HCT116 (cell line): Measurements from ENCODE around the gene CACNA2D3. TPM values are rescaled to one million over a fixed set of nuclear protein-coding genes. Genes with fewer than 3 reads are reported as not detected.

ENCODE experiments used
- ATAC-seq: fragments of 200-7000 bp; cut with Tn5 transposase; 2 replicates; pipeline ENCODE4 v1.9.1; 2020; ENCODE audit warnings: mild to moderate bottlenecking, moderate library complexity
- BruUV-seq: library from RNA; stranded (reverse); fragments of 400-500 nt; replicated peaks from 2 replicates; lab custom pipeline; 2021; lab: Mats Ljungman, UMichigan
- CTCF ChIA-PET: fragments of 300-600 bp; sonication (Branson Sonifier 250); formaldehyde crosslinking; loops from one replicate; lab custom pipeline; 2021; ENCODE audit warnings: antibody characterized with exemption; lab: Charles Lee
- POLR2A ChIA-PET: fragments of 300-600, 350-600 bp; sonication (Branson Sonifier 250); formaldehyde crosslinking; loops from one replicate; lab custom pipeline; 2021; ENCODE audit warnings: antibody characterized with exemption; lab: Charles Lee
- RAD21 ChIA-PET, 2 experiments: fragments of 300-600 bp; sonication (Branson Sonifier 250); formaldehyde crosslinking; loops; one replicate each; lab custom pipeline; 2023; ENCODE audit warnings: low total read pairs in 2 of 2; ENCODE audit not compliant: uncharacterized antibody in 2 of 2, unreplicated experiment in 2 of 2, low non-redundant PET in 1 of 2; lab: Charles Lee
- DNase-seq: peaks from one replicate; pipeline ENCODE4 v3.0.0-alpha.2; 2010; ENCODE audit warnings: low read depth, low spot score
- H2AFZ ChIP-seq: fragments of 200-600 bp; shearing (Covaris generic), sonication (generic); 2 replicates; pipeline ENCODE4 v1.6.1; 2017; ENCODE audit warnings: low read depth, mixed run types, mixed read lengths, antibody characterized with exemption, low read length; ENCODE audit not compliant: poor library complexity, severe bottlenecking
- H3K27ac ChIP-seq: 2 replicates; pipeline ENCODE4 v1.5.1; 2012; ENCODE audit warnings: low read depth, low read length
- H3K27me3 ChIP-seq: fragments of 200-600 bp; sonication (generic); 2 replicates; pipeline ENCODE4 v1.6.1; 2016; ENCODE audit warnings: mixed run types, low read length, mixed read lengths; ENCODE audit not compliant: insufficient read depth
- H3K36me3 ChIP-seq, 2 experiments: fragments of 200-500 bp in 1 of 2; fragments of 200-600 bp in 1 of 2; sonication (Bioruptor generic) in 1 of 2; sonication (generic) in 1 of 2; 2 replicates each; pipeline versions ENCODE4 v1.5.1 to v1.6.1; 2014 to 2016; ENCODE audit warnings: low read length in 2 of 2, inconsistent platforms in 1 of 2, mixed read lengths in 1 of 2, mixed run types in 1 of 2; ENCODE audit not compliant: insufficient read depth in 2 of 2, control insufficient read depth in 1 of 2
- H3K4me1 ChIP-seq, 2 experiments: fragments of 200-600 bp in 1 of 2; sonication (generic) in 1 of 2; 2 replicates each; pipeline versions ENCODE4 v1.5.1 to v1.6.1; 2012 to 2017; ENCODE audit warnings: low read length in 2 of 2, inconsistent platforms in 1 of 2, mild to moderate bottlenecking in 1 of 2, mixed read lengths in 1 of 2, mixed run types in 1 of 2, moderate library complexity in 1 of 2; ENCODE audit not compliant: insufficient read depth in 2 of 2, control insufficient read depth in 1 of 2
- H3K4me2 ChIP-seq: fragments of 200-600 bp; sonication (generic); 2 replicates; pipeline ENCODE4 v1.6.1; 2017; ENCODE audit warnings: mixed run types, low read length, mixed read lengths
- H3K4me3 ChIP-seq, 2 experiments: fragments of 200-600 bp in 1 of 2; sonication (generic) in 1 of 2; replicated peaks in 1 of 2; 2 replicates each; pipeline ENCODE4 v1.5.1; 2011 to 2016; ENCODE audit warnings: low read length in 2 of 2, control low read depth in 1 of 2, low read depth in 1 of 2, mild to moderate bottlenecking in 1 of 2, mixed read lengths in 1 of 2, mixed run types in 1 of 2
- H3K79me2 ChIP-seq: fragments of 200-600 bp; sonication (generic); 2 replicates; pipeline ENCODE4 v1.6.1; 2017; ENCODE audit warnings: mild to moderate bottlenecking, mixed run types, low read length, moderate library complexity, mixed read lengths; ENCODE audit not compliant: insufficient read depth
- H3K9ac ChIP-seq: fragments of 200-600 bp; sonication (generic); 2 replicates; pipeline ENCODE4 v1.6.1; 2016; ENCODE audit warnings: low read length, mixed read lengths
- H3K9me2 ChIP-seq: fragments of 200-600 bp; sonication (generic), shearing (Covaris generic); 2 replicates; pipeline ENCODE4 v1.6.1; 2017; ENCODE audit warnings: mixed run types, mild to moderate bottlenecking, moderate library complexity; ENCODE audit not compliant: insufficient read depth
- H3K9me3 ChIP-seq, 2 experiments: fragments of 200-500 bp in 1 of 2; fragments of 200-600 bp in 1 of 2; sonication (Bioruptor generic) in 1 of 2; sonication (generic) in 1 of 2; 2 replicates each; pipeline ENCODE4 v1.6.1; 2014 to 2017; ENCODE audit warnings: low read length in 2 of 2, mixed read lengths in 2 of 2, inconsistent platforms in 1 of 2, low read depth in 1 of 2, mild to moderate bottlenecking in 1 of 2, mixed run types in 1 of 2, moderate library complexity in 1 of 2; ENCODE audit not compliant: control insufficient read depth in 1 of 2, insufficient read depth in 1 of 2
- H4K20me1 ChIP-seq: fragments of 200-600 bp; sonication (generic), shearing (Covaris generic); 2 replicates; pipeline ENCODE4 v1.6.1; 2017; ENCODE audit warnings: mixed run types, mild to moderate bottlenecking, moderate library complexity; ENCODE audit not compliant: insufficient read depth
- ATF3 ChIP-seq: IDR thresholded peaks from 2 replicates; pipeline ENCODE4 v1.6.1; 2012
- EGR1 ChIP-seq: IDR thresholded peaks from 2 replicates; pipeline ENCODE4 v1.6.1; 2012; ENCODE audit warnings: low read depth
- ELF1 ChIP-seq: IDR thresholded peaks from 2 replicates; pipeline ENCODE4 v1.6.1; 2012; ENCODE audit warnings: low read depth, borderline replicate concordance
- EZH2 ChIP-seq: fragments of 200-600 bp; sonication (generic); IDR thresholded peaks from 2 replicates; pipeline ENCODE4 v1.6.1; 2017; ENCODE audit warnings: antibody characterized with exemption, mixed run types
- EZH2phosphoT487 ChIP-seq: fragments of 200-600 bp; IDR thresholded peaks from 2 replicates; pipeline ENCODE4 v1.6.1; 2018; ENCODE audit warnings: antibody characterized with exemption, borderline replicate concordance
- FOSL1 ChIP-seq: IDR thresholded peaks from 2 replicates; pipeline ENCODE4 v1.6.1; 2012; ENCODE audit warnings: low read depth
- JUND ChIP-seq: IDR thresholded peaks from 2 replicates; pipeline ENCODE4 v1.6.1; 2012
- POLR2A ChIP-seq: IDR thresholded peaks from 2 replicates; pipeline ENCODE4 v1.7.0; 2011; ENCODE audit warnings: borderline replicate concordance; ENCODE audit not compliant: insufficient read depth, insufficient read length; ENCODE audit errors: extremely low read depth
- POLR2AphosphoS5 ChIP-seq: IDR thresholded peaks from 2 replicates; pipeline ENCODE4 v1.6.1; 2011; ENCODE audit warnings: mild to moderate bottlenecking, low read depth, low read length, moderate library complexity
- RAD21 ChIP-seq: IDR thresholded peaks from 2 replicates; pipeline ENCODE4 v1.6.1; 2012; ENCODE audit warnings: low read depth, mild to moderate bottlenecking
- REST ChIP-seq: IDR thresholded peaks from 2 replicates; pipeline ENCODE4 v1.6.1; 2012; ENCODE audit warnings: low read depth
- SP1 ChIP-seq: IDR thresholded peaks from 2 replicates; pipeline ENCODE4 v1.6.1; 2012; ENCODE audit warnings: low read depth
- TCF7L2 ChIP-seq: IDR thresholded peaks from 2 replicates; pipeline ENCODE4 v1.7.0; 2011; ENCODE audit warnings: borderline replicate concordance, inconsistent platforms; ENCODE audit not compliant: insufficient read depth, insufficient read length; ENCODE audit errors: extremely low read depth
- ZFX ChIP-seq: fragments of 450-650 bp; IDR thresholded peaks from 2 replicates; pipeline ENCODE4 v1.6.1; 2017
- ZNF274 ChIP-seq: fragments of 200-500 bp; sonication (Bioruptor generic); IDR thresholded peaks from 2 replicates; pipeline ENCODE4 v1.6.1; 2014; ENCODE audit warnings: mild to moderate bottlenecking, low read depth, low read length, inconsistent platforms
- intact Hi-C: fragments of 100-400 bp; cut with micrococcal nuclease; formaldehyde crosslinking; loops from 2 replicates; pipeline ENCODE4 v1.10.0; 2022
- total RNA-seq: library from RNA; stranded (reverse); gene quantifications from one replicate; pipeline ENCODE4 v1.2.1, GENCODE V29; 2021; ENCODE audit not compliant: unreplicated experiment

The CACNA2D3 gene
- total RNA-seq, 1 experiment from 2014 or later: 0.20 TPM

GRCh38 chr3:55066551-55067047, 944.2 kb downstream of the CACNA2D3 start:
- no peaks in the 10 kb centered on the region for H3K79me2 ChIP-seq
- BruUV-seq: no TSS peak
- H4K20me1 ChIP-seq: no peaks in the 10 kb centered on the region
- DNase-seq: no peak
- no peaks in the 10 kb centered on the region for H3K27me3 ChIP-seq
- RAD21 ChIA-PET: no interaction called here
- no peak overlapping the region for H3K4me2 ChIP-seq
- H2AFZ ChIP-seq: no peak overlapping the region
- POLR2A ChIA-PET: no interaction called here
- H3K27ac ChIP-seq: no peak overlapping the region
- intact Hi-C loops: no loop called here
- TF ChIP-seq EGR1: no peak
- TF ChIP-seq, all 23 proteins: peak for 0
- CTCF ChIA-PET: no interaction called here
- H3K4me1 ChIP-seq: no peaks in the 10 kb centered on the region
- H3K9me3 ChIP-seq: peaks cover 0 to 10% of the 10 kb centered on the region in 2 experiments; a peak in 3 of 4 replicates
- no peak overlapping the region for H3K9ac ChIP-seq
- no peaks in the 10 kb centered on the region for H3K36me3 ChIP-seq
- ATAC-seq: no peak
- H3K4me3 ChIP-seq: no peak overlapping the region
- no peaks in the 10 kb centered on the region for H3K9me2 ChIP-seq

- Histone ChIP-seq H4K20me1 (no peaks in the 10 kb centered on the region), H3K27me3 (no peaks in the 10 kb centered on the region), H2AFZ (no peak overlapping the region), H3K4me3 (no peak overlapping the region), H3K27ac (no peak overlapping the region), H3K9me3 (peaks cover 0 to 8% of the 10 kb centered on the region in 2 experiments; a peak in 3 of 4 replicates), H3K4me2 (no peak overlapping the region), H3K36me3 (no peaks in the 10 kb centered on the region), H3K9me2 (no peaks in the 10 kb centered on the region)
- POLR2A ChIA-PET: no interaction called here
- CTCF ChIA-PET: no interaction called here
- intact Hi-C loops: no loop called here
- no peak for ATAC-seq
- TF ChIP-seq POLR2A (no peak), REST (no peak), ZFX (no peak), EZH2phosphoT487 (no peak), JUND (no peak), TCF7L2 (no peak), ZNF274 (no peak), POLR2AphosphoS5 (no peak), ATF3 (no peak), SP1 (no peak), RAD21 (no peak), EZH2 (no peak), ELF1 (no peak), FOSL1 (no peak)
- TF ChIP-seq, all 23 proteins: peak for 0
- RAD21 ChIA-PET: no interaction called here
- H3K79me2 ChIP-seq: no peaks in the 10 kb centered on the region
- no peak for DNase-seq
- no TSS peak for BruUV-seq
- no peak overlapping the region for H3K9ac ChIP-seq
- H3K4me1 ChIP-seq: no peaks in the 10 kb centered on the region
Observed at GRCh38 chr3:55069950-55070349, 947.6 kb downstream of the CACNA2D3 start.
